Measurements from ENCODE around the gene OR51B4.

OR51B4 gene, protein sequence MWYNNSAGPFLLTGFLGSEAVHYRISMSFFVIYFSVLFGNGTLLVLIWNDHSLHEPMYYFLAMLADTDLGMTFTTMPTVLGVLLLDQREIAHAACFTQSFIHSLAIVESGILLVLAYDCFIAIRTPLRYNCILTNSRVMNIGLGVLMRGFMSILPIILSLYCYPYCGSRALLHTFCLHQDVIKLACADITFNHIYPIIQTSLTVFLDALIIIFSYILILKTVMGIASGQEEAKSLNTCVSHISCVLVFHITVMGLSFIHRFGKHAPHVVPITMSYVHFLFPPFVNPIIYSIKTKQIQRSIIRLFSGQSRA

DNA sequence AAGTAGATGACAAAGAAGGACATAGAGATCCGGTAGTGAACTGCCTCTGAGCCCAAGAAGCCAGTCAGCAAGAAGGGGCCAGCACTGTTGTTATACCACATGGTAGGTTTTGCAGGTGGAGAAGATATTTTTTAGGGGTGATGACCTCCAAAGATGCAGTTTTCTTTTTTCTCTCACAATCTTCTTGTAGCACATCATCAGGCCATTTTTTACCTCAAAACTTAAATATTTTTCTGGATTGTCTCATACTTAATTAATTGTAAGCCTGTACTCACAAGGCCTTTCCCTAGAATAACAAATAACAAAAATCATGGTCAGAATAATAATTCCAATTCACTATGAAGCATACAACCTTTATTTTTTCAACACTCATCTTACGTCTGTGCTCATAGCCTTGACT lies at the start of gene OR51B4:
TSS of gene OR51B4 (minus strand) at position 101 of the 400 bp plus-strand sequence. CDS start at position 101, 0 bp downstream.
- Histone ChIP-seq H4K20me1 (ENCODE audit: insufficient read depth, low read length) (no peaks in the 10 kb centered on the region), H3K9ac (ENCODE audit: low read length) (no peak within 1 kb of the TSS), H3F3A (ENCODE audit: insufficient read depth, low read length) (no peaks in the 10 kb centered on the region), H3K9me2 (ENCODE audit: low read depth, low read length) (no peaks in the 10 kb centered on the region), H3K4me3 (ENCODE audit: low read depth, low read length, poor library complexity, severe bottlenecking) (no peak within 1 kb of the TSS), H3K79me2 (ENCODE audit: insufficient read depth, low read length) (no peaks in the 10 kb centered on the region), H2AFZ (ENCODE audit: low read length) (no peak within 1 kb of the TSS), H3K4me1 (ENCODE audit: insufficient read depth, low read length, severe bottlenecking) (no peaks in the 10 kb centered on the region), H3K27me3 (ENCODE audit: insufficient read depth, low read length) (no peaks in the 10 kb centered on the region), H3K27ac (ENCODE audit: low read depth, low read length, poor library complexity, severe bottlenecking) (no peak within 1 kb of the TSS), H3K36me3 (ENCODE audit: insufficient read depth, low read length) (no peaks in the 10 kb centered on the region), H3K4me2 (ENCODE audit: low read length) (no peak within 1 kb of the TSS), H3K9me3 (ENCODE audit: low read length) (no peaks in the 10 kb centered on the region)
- TF ChIP-seq CTCF (IDR thresholded peaks at IDR 0.05; ENCODE audit: low read length): no peak
- no peak for TF ChIP-seq EZH2 (IDR thresholded peaks at IDR 0.05; ENCODE audit: borderline replicate concordance, low read length)

- H3K9me2 ChIP-seq (ENCODE audit: low read depth, low read length): no peaks in the 10 kb centered on the region
- H3F3A ChIP-seq (ENCODE audit: insufficient read depth, low read length): no peaks in the 10 kb centered on the region
- no peak within 1 kb of the TSS for H3K27ac ChIP-seq (ENCODE audit: low read depth, low read length, poor library complexity, severe bottlenecking)
- no peaks in the 10 kb centered on the region for H3K79me2 ChIP-seq (ENCODE audit: insufficient read depth, low read length)
- H3K9ac ChIP-seq (ENCODE audit: low read length): no peak within 1 kb of the TSS
- no peaks in the 10 kb centered on the region for H3K9me3 ChIP-seq (ENCODE audit: low read length)
- no peaks in the 10 kb centered on the region for H4K20me1 ChIP-seq (ENCODE audit: insufficient read depth, low read length)
- H3K4me2 ChIP-seq (ENCODE audit: low read length): no peak within 1 kb of the TSS
- H3K36me3 ChIP-seq (ENCODE audit: insufficient read depth, low read length): no peaks in the 10 kb centered on the region
- no peaks in the 10 kb centered on the region for H3K4me1 ChIP-seq (ENCODE audit: insufficient read depth, low read length, severe bottlenecking)
- H2AFZ ChIP-seq (ENCODE audit: low read length): no peak within 1 kb of the TSS
- H3K4me3 ChIP-seq (ENCODE audit: low read depth, low read length, poor library complexity, severe bottlenecking): no peak within 1 kb of the TSS
- no peaks in the 10 kb centered on the region for H3K27me3 ChIP-seq (ENCODE audit: insufficient read depth, low read length)
- TF ChIP-seq CTCF (IDR thresholded peaks at IDR 0.05; ENCODE audit: low read length): no peak
- TF ChIP-seq EZH2 (IDR thresholded peaks at IDR 0.05; ENCODE audit: borderline replicate concordance, low read length): no peak
These were observed 49.5 kb upstream of the OR51B4 start, which contains the start of gene OR51B6 for GRCh38 chr11:5351208-5351607. Gene OR51B6 (plus strand): TSS chr11:5351508. CDS start chr11:5351508, 0 bp downstream.

GRCh38 chr11:5349550-5349949 lies 47.8 kb upstream of the OR51B4 start:
- Histone ChIP-seq H4K20me1 (ENCODE audit: insufficient read depth, low read length) (no peaks in the 10 kb centered on the region), H3F3A (ENCODE audit: insufficient read depth, low read length) (no peaks in the 10 kb centered on the region)
- TF ChIP-seq EZH2 (IDR thresholded peaks at IDR 0.05; ENCODE audit: borderline replicate concordance, low read length): no peak
- TF ChIP-seq CTCF (IDR thresholded peaks at IDR 0.05; ENCODE audit: low read length): no peak

More at GRCh38 chr11:5349550-5349949, 47.8 kb upstream of the OR51B4 start:
- H3K36me3 ChIP-seq (ENCODE audit: insufficient read depth, low read length): no peaks in the 10 kb centered on the region
- H3K27ac ChIP-seq (ENCODE audit: low read depth, low read length, poor library complexity, severe bottlenecking): no peak overlapping the region
- no peaks in the 10 kb centered on the region for H3K4me1 ChIP-seq (ENCODE audit: insufficient read depth, low read length, severe bottlenecking)
- no peak overlapping the region for H3K4me3 ChIP-seq (ENCODE audit: low read depth, low read length, poor library complexity, severe bottlenecking)
- no peak overlapping the region for H3K4me2 ChIP-seq (ENCODE audit: low read length)
- no peaks in the 10 kb centered on the region for H3K79me2 ChIP-seq (ENCODE audit: insufficient read depth, low read length)
- H3K9me2 ChIP-seq (ENCODE audit: low read depth, low read length): no peaks in the 10 kb centered on the region
- no peak overlapping the region for H2AFZ ChIP-seq (ENCODE audit: low read length)
- H3K9me3 ChIP-seq (ENCODE audit: low read length): no peaks in the 10 kb centered on the region
- H3K27me3 ChIP-seq (ENCODE audit: insufficient read depth, low read length): no peaks in the 10 kb centered on the region
- no peak overlapping the region for H3K9ac ChIP-seq (ENCODE audit: low read length)

Measured in OCI-LY1 (cell line).